Embryonic facial prominence (tissue), 1 donor: ENCODE measurements around the gene HECW1.
"Not testable (repeated sequence)": the region's sequence is repeated elsewhere in the genome, so short reads cannot be mapped to it uniquely, and the experiment has no call there.

Source experiments
- DNase-seq: peaks from one replicate; pipeline ENCODE4 v3.0.0-alpha.2; 2016; ENCODE audit errors: extremely low spot score

The HECW1 gene

GRCh38 chr7:43573832-43574231 is 461.4 kb downstream of the HECW1 start:
- not testable (repeated sequence) for DNase-seq

- no peak for DNase-seq
These were observed 463.1 kb downstream of the HECW1 start for GRCh38 chr7:43575506-43575905.

DNA sequence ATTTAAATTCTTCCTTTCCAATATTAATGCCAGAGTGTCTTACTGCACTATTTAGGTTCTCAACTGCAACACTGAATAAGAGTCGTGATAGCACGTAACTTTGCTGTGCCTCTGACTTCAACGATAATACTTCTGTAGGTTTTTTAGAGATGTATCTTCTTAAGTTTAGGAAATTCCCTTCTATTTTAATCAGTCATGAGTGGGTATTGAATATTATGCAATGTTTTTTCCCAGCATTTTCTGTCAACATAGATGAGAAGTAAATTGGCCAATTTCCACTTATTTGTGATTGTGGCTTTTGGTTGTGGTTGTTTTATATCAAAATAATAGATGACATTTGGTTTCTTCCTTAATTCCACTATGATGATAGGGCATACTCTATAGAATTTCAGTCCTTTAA is 463.8 kb downstream of the HECW1 start:
- no peak for DNase-seq

DNA sequence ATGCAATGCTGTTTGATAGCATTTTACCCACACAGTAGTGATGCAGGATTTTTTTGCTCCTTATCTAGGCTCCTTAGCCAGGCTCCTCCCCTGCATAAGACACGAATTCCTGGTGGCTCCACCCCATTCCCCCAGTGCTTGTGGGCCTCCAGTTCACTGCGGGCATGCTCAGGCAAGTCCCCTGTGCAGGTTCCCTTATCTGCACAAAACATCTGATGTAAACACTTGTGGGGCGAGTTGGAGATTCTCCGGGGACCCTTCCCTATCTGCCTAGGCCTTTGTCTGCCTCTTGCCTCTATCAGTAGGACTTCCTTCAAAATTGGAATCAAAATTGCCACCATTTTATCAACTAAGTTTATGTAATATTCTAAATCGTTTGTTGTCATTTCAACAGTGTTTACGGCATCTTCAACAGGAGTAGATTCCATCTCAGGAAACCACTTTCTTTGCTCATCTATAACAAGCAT is 465.1 kb downstream of the HECW1 start:
- no peak for DNase-seq

- DNase-seq = peak; percentile 75
These were observed 470.3 kb downstream of the HECW1 start, which contains the start of gene STK17A for GRCh38 chr7:43582503-43583423. TSS of gene STK17A (plus strand) at chr7:43583108. CDS start at chr7:43583244, 136 bp downstream.

GRCh38 chr7:43583424-43584194 is 471.2 kb downstream of the HECW1 start:
- no peak for DNase-seq

DNA sequence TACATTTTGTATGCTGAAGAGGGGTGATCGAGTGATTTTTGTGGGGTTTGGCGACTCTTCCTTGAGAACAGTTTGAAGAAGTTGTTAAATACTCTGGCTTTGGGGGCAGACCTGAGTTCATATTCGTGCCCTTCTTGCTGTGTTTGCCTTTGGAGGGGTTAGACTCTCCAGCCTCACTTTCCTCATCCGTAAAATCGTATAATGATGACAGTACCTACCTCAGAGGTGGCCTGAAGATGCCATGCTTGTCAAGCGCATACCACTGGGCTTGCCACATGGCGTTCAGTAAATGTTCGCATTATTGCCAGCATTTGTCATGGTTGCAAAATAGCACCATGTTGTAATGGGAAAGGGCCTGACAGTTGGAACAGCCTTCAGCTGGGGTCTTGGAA is 471.7 kb downstream of the HECW1 start:
- no peak for DNase-seq

GRCh38 chr7:43584733-43585132 is 472.3 kb downstream of the HECW1 start:
- not testable (repeated sequence) for DNase-seq

- no peak for DNase-seq
These were observed 473.1 kb downstream of the HECW1 start for GRCh38 chr7:43585562-43585961.

DNA sequence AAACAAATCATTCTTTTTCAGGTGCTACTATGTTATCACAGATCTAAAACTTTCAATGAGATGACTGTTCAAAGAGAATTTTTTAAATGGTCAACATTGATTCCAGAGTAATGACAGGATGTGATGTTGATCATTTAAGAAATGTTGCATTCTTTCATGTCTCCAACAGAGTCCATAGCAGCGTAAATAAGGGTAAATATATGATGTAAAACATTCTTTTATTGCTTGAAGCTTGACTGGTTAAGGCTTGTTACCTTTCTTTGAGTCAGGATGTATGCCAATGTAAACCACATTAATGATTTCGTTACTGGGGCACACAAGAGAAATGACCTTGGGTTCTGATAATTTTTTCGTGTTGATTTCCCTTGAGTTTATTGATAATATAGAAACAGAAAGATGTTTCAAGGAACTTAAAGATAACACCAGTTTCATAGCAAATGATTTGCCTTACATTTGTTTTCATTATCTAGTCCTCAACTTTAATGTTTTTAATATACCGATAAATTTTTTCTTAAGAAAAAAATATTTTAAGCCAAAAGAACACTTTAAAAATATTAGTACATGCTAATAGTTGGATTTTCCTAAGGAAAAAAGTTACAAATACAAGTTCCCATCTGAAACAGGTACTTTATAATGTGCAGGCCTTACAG is 473.9 kb downstream of the HECW1 start:
- no peak for DNase-seq

DNA sequence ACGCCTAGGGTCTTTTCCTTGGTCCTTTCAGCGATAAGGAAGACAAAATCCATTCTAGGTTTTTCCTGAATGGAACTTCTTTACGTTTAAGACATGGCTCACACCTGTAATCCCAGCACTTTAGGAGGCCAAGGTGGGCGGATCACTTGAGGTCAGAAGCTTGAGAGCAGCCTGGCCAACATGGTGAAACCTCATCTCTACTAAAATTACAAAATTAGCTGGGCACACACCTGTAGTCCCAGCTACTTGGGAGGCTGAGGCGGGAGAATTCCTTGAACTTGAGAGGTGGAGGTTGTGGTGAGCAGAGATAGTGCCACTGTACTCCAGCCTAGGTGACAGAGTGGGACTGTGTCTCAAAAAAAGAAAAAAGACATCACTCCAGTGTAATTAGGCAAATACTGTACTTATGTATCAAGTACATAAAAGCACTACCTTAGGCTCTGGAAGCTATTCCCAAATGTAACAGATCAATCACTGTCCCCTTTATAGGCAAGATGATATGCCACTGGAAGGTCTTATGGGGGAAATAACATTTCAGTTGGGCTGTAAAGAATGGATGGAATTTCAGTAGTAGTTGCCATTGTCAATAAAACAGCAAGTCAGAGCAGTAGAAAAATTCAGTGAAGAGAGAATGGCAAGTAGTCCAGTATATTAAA is 476.2 kb downstream of the HECW1 start:
- no peak for DNase-seq

GRCh38 chr7:43589133-43589478 is 476.7 kb downstream of the HECW1 start:
- DNase-seq = no peak

GRCh38 chr7:43589728-43590127 is 477.3 kb downstream of the HECW1 start:
- no peak for DNase-seq

GRCh38 chr7:43590862-43591557 is 478.6 kb downstream of the HECW1 start:
- DNase-seq = no peak

DNA sequence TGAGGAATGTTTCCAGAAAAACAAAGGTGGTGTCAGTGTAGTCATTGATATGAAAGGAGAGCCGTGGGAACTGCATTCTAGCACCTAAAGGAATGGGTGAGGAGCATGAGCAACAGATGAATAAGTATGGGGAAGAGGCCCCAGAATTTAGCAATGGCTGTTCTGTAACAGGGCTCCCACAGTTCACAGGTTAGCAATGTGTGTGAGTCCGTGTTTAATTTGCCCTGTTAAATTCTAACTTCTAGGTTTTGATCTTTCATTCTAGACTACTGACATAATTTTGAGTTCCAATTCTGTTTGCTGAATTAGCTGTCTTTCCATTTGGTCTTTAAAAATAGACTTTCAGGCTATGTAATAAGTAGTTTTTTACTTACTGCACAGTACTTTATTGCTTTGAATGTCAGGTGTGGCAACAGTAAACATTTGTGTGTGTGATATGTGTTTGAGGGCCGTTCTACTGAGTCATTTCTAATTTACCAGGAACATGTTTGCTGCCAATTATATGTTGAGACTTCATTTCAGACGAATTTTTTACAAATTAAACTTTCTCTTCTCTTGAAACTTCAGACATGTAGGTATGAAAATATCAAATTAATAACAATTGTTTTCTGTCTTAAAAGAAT is 479.2 kb downstream of the HECW1 start:
- DNase-seq = no peak

DNA sequence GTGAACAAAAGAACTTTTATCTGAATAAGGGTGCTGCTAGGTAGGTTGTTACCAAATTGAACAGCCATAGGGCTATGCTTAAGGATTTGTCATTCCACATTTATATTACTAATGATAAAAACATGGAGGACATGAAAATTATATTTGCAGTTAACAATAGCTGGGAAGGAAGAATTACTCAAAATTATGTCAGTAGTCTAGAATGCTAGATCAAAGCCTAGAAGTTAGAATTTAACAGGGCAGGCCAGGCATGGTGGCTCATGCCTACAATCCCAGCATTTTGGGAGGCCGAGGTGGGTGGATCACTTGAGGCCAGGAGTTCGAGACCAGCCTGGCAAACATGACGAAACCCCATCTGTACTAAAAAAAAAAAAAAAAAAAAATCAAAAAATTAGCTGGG is 479.9 kb downstream of the HECW1 start:
- DNase-seq = no peak

GRCh38 chr7:43593010-43593409 is 480.6 kb downstream of the HECW1 start:
- DNase-seq = no peak

GRCh38 chr7:43594020-43594419 is 481.6 kb downstream of the HECW1 start:
- no peak for DNase-seq

- not testable (repeated sequence) for DNase-seq
These were observed 484.0 kb downstream of the HECW1 start for GRCh38 chr7:43596426-43596825.

GRCh38 chr7:43600056-43600455 is 487.6 kb downstream of the HECW1 start:
- DNase-seq = no peak

DNA sequence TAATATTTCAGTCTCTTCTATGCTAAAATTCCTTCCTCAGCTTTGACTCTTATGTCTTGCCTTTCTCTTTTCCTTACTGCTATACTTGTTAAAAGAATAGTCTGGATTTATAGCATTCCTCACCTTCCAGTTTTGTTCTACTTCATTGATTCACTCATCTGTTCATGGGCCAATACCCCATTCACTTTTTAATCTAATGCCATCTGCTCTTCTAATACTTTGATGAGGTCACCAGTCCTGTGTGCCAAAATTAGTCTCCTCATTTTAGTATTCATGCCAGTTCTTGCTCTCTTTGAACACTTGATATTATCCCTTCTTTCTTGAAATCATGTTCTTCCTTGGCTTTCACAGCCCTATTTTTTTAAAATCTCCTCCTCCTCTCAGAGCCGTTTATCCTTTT is 489.8 kb downstream of the HECW1 start:
- DNase-seq = no peak
